Common myeloid progenitor, CD34-positive (primary cell): Measurements from ENCODE around the gene INPPL1. TPM values are rescaled to one million over a fixed set of nuclear protein-coding genes. Genes with fewer than 3 reads are reported as not detected.
"Not testable (repeated sequence)": the region's sequence is repeated elsewhere in the genome, so short reads cannot be mapped to it uniquely, and the experiment has no call there.

Experiments used
- CTCF ChIA-PET: fragments of 350-600 bp; sonication (Branson Sonifier 250); formaldehyde crosslinking; loops from one replicate; lab custom pipeline; 2021; ENCODE audit warnings: antibody characterized with exemption; lab: Charles Lee
- POLR2A ChIA-PET: fragments of 350-600 bp; sonication (Branson Sonifier 250); formaldehyde crosslinking; loops from one replicate; lab custom pipeline; 2021; ENCODE audit warnings: antibody characterized with exemption; lab: Charles Lee
- DNase-seq, 3 donors: peaks; one replicate each; pipeline versions ENCODE4 v3.0.0 to v3.0.0-alpha.2; 2013
- H3K27ac ChIP-seq, 2 experiments: 1 replicate in 1 of 2; 2 replicates in 1 of 2; pipeline ENCODE4 v1.7.0; 2013; ENCODE audit warnings: inconsistent platforms in 2 of 2, low read length in 2 of 2, mild to moderate bottlenecking in 2 of 2, low read depth in 1 of 2, moderate library complexity in 1 of 2; ENCODE audit not compliant: severe bottlenecking in 2 of 2, insufficient read depth in 1 of 2, poor library complexity in 1 of 2
- H3K27me3 ChIP-seq, 5 experiments: replicated peaks in 2 of 5; 1 replicate in 3 of 5; 2 replicates in 2 of 5; pipeline versions ENCODE4 v1.6.1 to v1.7.0; 2013; ENCODE audit warnings: low read length in 4 of 5, mild to moderate bottlenecking in 2 of 5, moderate library complexity in 2 of 5, inconsistent platforms in 1 of 5; ENCODE audit not compliant: insufficient read depth in 5 of 5, control insufficient read depth in 4 of 5
- H3K36me3 ChIP-seq, 4 experiments: 1 replicate in 2 of 4; 2 replicates in 2 of 4; pipeline versions ENCODE4 v1.6.1 to v1.7.0; 2013; ENCODE audit warnings: low read length in 3 of 4, control low read depth in 1 of 4, mild to moderate bottlenecking in 1 of 4; ENCODE audit not compliant: control insufficient read depth in 4 of 4, insufficient read depth in 4 of 4
- H3K4me1 ChIP-seq, 4 experiments: 1 replicate in 3 of 4; 2 replicates in 1 of 4; pipeline versions ENCODE4 v1.6.1 to v1.7.1; 2013; ENCODE audit warnings: low read length in 3 of 4, mild to moderate bottlenecking in 3 of 4, control low read depth in 1 of 4, inconsistent platforms in 1 of 4, moderate library complexity in 1 of 4; ENCODE audit not compliant: control insufficient read depth in 4 of 4, insufficient read depth in 4 of 4; ENCODE audit errors: control extremely low read depth in 1 of 4
- H3K4me3 ChIP-seq, 7 experiments: 1 replicate in 4 of 7; 2 replicates in 3 of 7; pipeline versions ENCODE4 v1.5.1 to v1.7.0; 2013; ENCODE audit warnings: mild to moderate bottlenecking in 7 of 7, low read length in 6 of 7, moderate library complexity in 6 of 7, inconsistent platforms in 2 of 7, low read depth in 2 of 7, control low read depth in 1 of 7; ENCODE audit not compliant: insufficient read depth in 4 of 7, control insufficient read depth in 1 of 7; ENCODE audit errors: extremely low read depth in 1 of 7
- H3K9me3 ChIP-seq, 5 experiments: 1 replicate in 4 of 5; 2 replicates in 1 of 5; pipeline versions ENCODE4 v1.6.1 to v1.7.1; 2013; ENCODE audit warnings: low read length in 4 of 5, mild to moderate bottlenecking in 2 of 5, inconsistent platforms in 1 of 5, low read depth in 1 of 5, moderate library complexity in 1 of 5; ENCODE audit not compliant: control insufficient read depth in 4 of 5, insufficient read depth in 2 of 5; ENCODE audit errors: control extremely low read depth in 1 of 5
- WGBS: methylation state at CpG from one replicate; pipeline ENCODE4 v1.1.5; 2013; ENCODE audit not compliant: insufficient coverage; 5-methylcytosine and 5-hydroxymethylcytosine counted together
- polyA plus RNA-seq: library from polyadenylated mRNA; unstranded; fragments of 120-200 nt; gene quantifications from one replicate; pipeline ENCODE4 v1.2.1, GENCODE V29; 2013

Gene INPPL1
- 61.1 TPM for polyA plus RNA-seq

- POLR2A ChIA-PET, result no interaction called here
- H3K4me1 ChIP-seq, result peaks cover 8 to 45% (median 33%) of the 10 kb centered on the region in 4 experiments
- peaks cover 2 to 35% (median 25%) of the 10 kb centered on the region in 4 experiments for H3K36me3 ChIP-seq
- H3K4me3 ChIP-seq, result peak within 1 kb of the TSS; percentile 61 to 95 (median 86)
- CTCF ChIA-PET, result interaction anchor here (1.3 to 4.5 kb wide), 4 partner anchors 12 to 108 kb away, joined by 3 to 27 read pairs (median 4); no protein-coding TSS in a partner anchor
- no peaks in the 10 kb centered on the region for H3K9me3 ChIP-seq
- 0% methylated on average over 58 of the region's 81 CpGs for WGBS
- DNase-seq, result peak in 2 of 3 donors; percentile 29 to 40
- peak within 1 kb of the TSS; percentile 61 to 85 for H3K27ac ChIP-seq
- no peaks in the 10 kb centered on the region for H3K27me3 ChIP-seq
Observed at GRCh38 chr11:72224564-72225410, at the start of gene INPPL1. Gene INPPL1, plus strand, starts transcription at chr11:72224767. Its CDS starts 218 bp downstream, at chr11:72224985.

GRCh38 chr11:72177656-72178055 lies 46.9 kb upstream of the INPPL1 start:
- no peak for DNase-seq
- POLR2A ChIA-PET, result no interaction called here
- no peak overlapping the region for H3K27ac ChIP-seq
- WGBS, result 100% methylated on average over 1 of the region's 6 CpGs
- peaks cover 0 to 4% (median 0%) of the 10 kb centered on the region in 4 experiments for H3K4me1 ChIP-seq
- no peaks in the 10 kb centered on the region for H3K36me3 ChIP-seq
- H3K4me3 ChIP-seq, result no peak overlapping the region
- H3K27me3 ChIP-seq, result no peaks in the 10 kb centered on the region
- H3K9me3 ChIP-seq, result no peaks in the 10 kb centered on the region
- CTCF ChIA-PET, result interaction anchor here (1.6 kb wide), 1 partner anchor 11 kb away, joined by 3 read pairs; no protein-coding TSS in a partner anchor

DNA sequence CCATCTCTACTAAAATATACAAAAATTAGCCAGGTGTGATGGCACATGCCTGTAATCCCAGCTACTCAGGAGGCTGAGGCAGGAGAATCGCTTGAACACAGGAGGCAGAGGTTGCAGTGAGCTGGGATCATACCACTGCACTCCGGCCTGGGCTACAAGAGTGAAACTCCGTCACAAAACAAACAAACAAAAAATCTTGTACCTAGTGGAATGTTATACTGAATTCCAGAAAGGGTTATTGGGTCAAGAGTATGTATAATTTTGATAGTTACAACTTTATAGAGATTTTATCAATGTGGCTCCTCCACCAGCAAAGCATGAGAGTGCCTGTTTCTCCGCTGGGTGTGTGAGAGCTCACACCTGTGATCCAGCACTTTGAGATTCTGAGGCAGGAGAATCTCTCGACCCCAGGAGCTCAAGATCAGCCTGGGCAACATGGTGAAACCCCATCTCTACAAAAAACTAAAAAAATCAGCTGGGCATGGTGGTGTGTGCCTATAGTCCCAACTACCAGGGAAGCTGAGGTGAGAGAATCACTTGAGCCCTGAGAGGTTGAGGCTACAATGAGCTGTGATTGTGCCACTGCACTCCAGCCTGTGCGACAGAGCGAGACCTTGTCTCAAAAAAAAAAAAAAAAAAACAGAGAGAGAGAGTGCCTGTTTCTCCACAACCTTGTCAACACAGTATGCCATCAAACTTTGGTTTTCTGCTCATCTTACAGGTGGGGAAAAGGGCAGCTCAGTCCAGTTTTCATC lies 45.3 kb upstream of the INPPL1 start:
- no peaks in the 10 kb centered on the region for H3K9me3 ChIP-seq
- CTCF ChIA-PET, result interaction anchor here (1.7 to 2.7 kb wide), 2 partner anchors 88 to 155 kb away, joined by 4 to 9 read pairs; no protein-coding TSS in a partner anchor
- H3K27ac ChIP-seq, result no peak overlapping the region
- DNase-seq, result no peak
- H3K36me3 ChIP-seq, result no peaks in the 10 kb centered on the region
- H3K27me3 ChIP-seq, result no peaks in the 10 kb centered on the region
- peaks cover 0 to 6% (median 1%) of the 10 kb centered on the region in 4 experiments for H3K4me1 ChIP-seq
- POLR2A ChIA-PET, result no interaction called here
- no peak overlapping the region for H3K4me3 ChIP-seq
- WGBS, result 100% methylated on average over 2 of the region's 7 CpGs

DNA sequence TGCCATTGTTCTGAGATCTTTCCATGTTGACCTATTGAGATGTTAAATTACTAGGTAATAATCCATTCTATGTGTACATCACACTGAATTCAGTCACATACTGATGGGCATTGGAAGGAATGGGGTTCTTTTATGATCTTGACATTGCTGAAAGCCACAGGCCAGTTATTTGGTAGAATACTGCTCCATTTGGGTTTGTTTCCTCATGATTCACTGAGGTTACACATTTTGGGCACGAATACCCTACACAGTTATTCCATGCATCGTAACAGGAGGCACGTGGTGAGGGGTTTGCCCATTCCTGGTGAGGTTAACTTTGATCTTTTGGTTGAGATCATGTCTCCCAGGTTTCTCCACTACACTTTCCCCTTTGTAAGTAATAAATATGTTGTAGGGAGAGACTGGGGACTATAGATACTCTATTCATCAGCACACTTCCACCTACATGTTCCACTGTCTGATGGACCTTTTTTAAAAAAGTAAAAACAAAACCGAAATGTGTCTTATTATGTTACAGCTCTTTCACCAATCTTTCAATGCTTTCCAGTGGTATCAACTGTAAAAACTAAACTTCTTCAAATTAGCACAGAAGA lies 44.7 kb upstream of the INPPL1 start:
- Histone ChIP-seq H3K27ac (no peak overlapping the region), H3K9me3 (no peaks in the 10 kb centered on the region), H3K27me3 (no peaks in the 10 kb centered on the region), H3K4me3 (no peak overlapping the region), H3K4me1 (peaks cover 0 to 6% (median 1%) of the 10 kb centered on the region in 4 experiments), H3K36me3 (no peaks in the 10 kb centered on the region)
- 96% methylated on average over 2 of the region's 4 CpGs for WGBS
- ChIA-PET CTCF (interaction anchor here (1.7 to 2.7 kb wide), 2 partner anchors 89 to 155 kb away, joined by 4 to 9 read pairs; no protein-coding TSS in a partner anchor), POLR2A (interaction anchor here (0.6 kb wide), 1 partner anchor 31 kb away, joined by 4 read pairs; no protein-coding TSS in a partner anchor)
- no peak for DNase-seq

DNA sequence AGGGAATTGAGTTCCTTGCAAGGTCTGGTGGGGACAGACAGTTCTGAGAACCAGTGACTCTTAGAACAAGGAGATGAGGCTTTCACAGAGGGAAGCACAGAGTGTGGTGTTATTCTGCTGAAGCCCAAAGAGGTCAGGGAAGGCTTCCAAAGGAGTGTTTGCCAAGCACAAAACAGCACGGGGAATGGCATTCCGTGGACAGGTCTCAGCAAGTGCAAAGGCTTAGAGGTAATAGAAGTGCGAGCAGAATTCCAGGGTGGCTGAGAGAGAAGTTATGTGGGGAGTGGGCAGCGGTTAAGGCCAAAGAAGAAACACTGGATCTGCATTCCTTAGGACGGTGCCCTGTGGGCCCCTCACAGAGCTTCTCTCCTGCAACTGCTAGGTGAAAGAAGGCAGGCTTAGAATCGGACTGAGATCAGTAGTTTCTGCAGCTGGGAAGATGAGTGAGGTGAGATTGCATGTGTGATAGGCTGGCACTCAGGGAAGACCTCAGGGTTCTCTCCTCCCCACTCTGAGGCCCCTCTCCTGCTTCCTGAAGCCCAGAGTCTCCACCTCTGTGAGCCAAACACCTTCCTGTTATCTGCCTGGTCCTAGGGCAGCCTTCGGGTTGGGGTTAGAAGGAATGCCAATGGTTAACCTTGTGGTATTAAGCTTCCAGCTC lies 43.5 kb upstream of the INPPL1 start:
- CTCF ChIA-PET, result interaction anchor here (1.3 to 2.7 kb wide), 3 partner anchors 13 to 157 kb away, joined by 3 to 9 read pairs (median 3); no protein-coding TSS in a partner anchor
- 90% methylated on average over 5 of the region's 7 CpGs for WGBS
- not testable (repeated sequence) for H3K4me1 ChIP-seq, H3K4me3 ChIP-seq, H3K36me3 ChIP-seq, H3K27ac ChIP-seq, DNase-seq, H3K9me3 ChIP-seq, H3K27me3 ChIP-seq
- POLR2A ChIA-PET, result interaction anchor here (0.5 kb wide), 1 partner anchor 96 kb away, joined by 3 read pairs; no protein-coding TSS in a partner anchor

DNA sequence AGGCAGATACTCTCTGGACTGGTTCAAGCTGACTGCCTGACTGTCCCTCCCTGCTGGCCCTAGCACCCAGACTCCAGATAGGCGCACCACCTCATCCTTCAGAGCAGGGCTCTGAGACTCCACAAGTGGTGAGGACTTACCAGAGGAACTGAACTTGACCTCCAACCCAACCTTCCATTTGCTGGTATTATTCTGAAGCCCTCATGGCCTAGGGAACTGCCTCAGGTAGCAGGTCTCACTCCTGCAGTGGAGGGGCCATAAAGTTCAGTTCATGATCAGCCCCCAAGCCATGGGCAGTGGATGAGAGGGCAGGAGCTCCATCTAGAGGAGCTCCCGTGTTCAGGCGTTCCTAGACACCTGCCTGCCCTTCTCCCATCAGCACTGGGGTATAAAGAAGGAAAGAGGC lies 43.0 kb upstream of the INPPL1 start:
- POLR2A ChIA-PET, H3K27ac ChIP-seq, H3K27me3 ChIP-seq, H3K9me3 ChIP-seq, H3K36me3 ChIP-seq, H3K4me3 ChIP-seq, DNase-seq, H3K4me1 ChIP-seq: not testable (repeated sequence)
- CTCF ChIA-PET, result interaction anchor here (1.2 to 3.3 kb wide), 4 partner anchors 13 to 159 kb away, joined by 3 to 26 read pairs (median 4); no protein-coding TSS in a partner anchor
- WGBS, result 100% methylated on average over 1 of the region's 3 CpGs
